ENCODE data around the gene SNRK. TPM values are rescaled to one million over a fixed set of nuclear protein-coding genes. Genes with fewer than 3 reads are reported as not detected.
A peak's percentile ranks its signal among the peaks of the same experiment; 100 is the strongest.

Gene SNRK
- total and polyA plus RNA-seq, 2 donors (not counting 3 experiments of a cell fraction or from before 2014, with no cell fraction given), result 43.3 to 99.9 TPM

DNA sequence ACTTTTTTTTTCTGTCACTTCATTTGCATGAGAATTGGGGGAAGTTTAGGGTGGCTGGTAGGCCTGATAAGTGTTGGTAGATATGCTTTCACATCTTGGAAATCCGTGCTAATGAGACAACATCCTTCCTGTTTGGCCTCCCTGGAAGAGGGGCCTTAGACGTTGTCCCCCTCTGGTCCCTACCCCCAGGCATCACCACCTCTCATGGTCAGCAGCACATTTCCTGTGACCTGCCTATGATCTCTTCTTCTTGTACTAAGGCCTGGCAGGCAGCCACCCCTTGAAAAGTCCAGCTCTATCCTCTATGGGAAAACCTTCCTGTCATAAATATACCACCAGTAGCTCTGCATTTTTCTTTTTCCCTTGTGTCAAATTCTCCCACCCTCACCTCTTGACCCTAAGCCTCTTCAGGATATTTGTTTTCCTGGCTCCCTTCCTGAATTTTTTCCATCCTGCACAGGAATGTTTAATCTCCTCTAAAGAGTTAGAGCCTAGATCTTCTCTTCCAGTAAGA lies 107.8 kb downstream of the SNRK start:
- H3K9ac ChIP-seq (replicated peaks; ENCODE audit: extremely low read depth, insufficient read depth, low read length), result peak overlapping the region; percentile 78
- peak; percentile 98 for FAIRE-seq

More for the DNA sequence above, 107.8 kb downstream of the SNRK start:
- no TSS peak for BruUV-seq (replicated peaks)
- Histone ChIP-seq H3K4me3 (replicated peaks in 1 of 3; ENCODE audit: insufficient read depth in 1 of 3, low read depth in 1 of 3, low read length in 3 of 3) (peak overlapping the region in 1 of 3 experiments; percentile 9), H3K4me1 (ENCODE audit: control insufficient read depth, extremely low read depth, insufficient read depth, low read length) (peaks cover 67% of the 10 kb centered on the region), H3K36me3 (ENCODE audit: control insufficient read depth in 2 of 2, extremely low read depth in 1 of 2, insufficient read depth in 2 of 2, low read length in 2 of 2) (no peaks in the 10 kb centered on the region), H2AFZ (ENCODE audit: low read depth, low read length) (no peak overlapping the region), H3K27ac (ENCODE audit: insufficient read depth, low read depth, low read length) (peak overlapping the region; percentile 97), H4K20me1 (replicated peaks; ENCODE audit: control insufficient read depth, extremely low read depth, insufficient read depth, low read length) (no peaks in the 10 kb centered on the region), H3K9me1 (replicated peaks; ENCODE audit: control insufficient read depth, extremely low read depth, insufficient read depth, low read length) (no peaks in the 10 kb centered on the region), H3K9me3 (replicated peaks; ENCODE audit: control insufficient read depth, insufficient read depth, low read length) (no peaks in the 10 kb centered on the region), H3K27me3 (ENCODE audit: control insufficient read depth in 2 of 2, insufficient read depth in 2 of 2, low read length in 2 of 2) (no peaks in the 10 kb centered on the region), H3K4me2 (ENCODE audit: insufficient read depth, low read length) (peak overlapping the region; percentile 48), H3K79me2 (ENCODE audit: control insufficient read depth, insufficient read depth, low read length) (peaks cover 12% of the 10 kb centered on the region)
- ChIA-PET POLR2A (interaction anchor here (0.7 to 1.9 kb wide), 11 partner anchors 25 to 214 kb away, joined by 3 to 8 read pairs (median 4); partner anchors contain the start of gene SNRK), CTCF (interaction anchor here (0.6 to 3.9 kb wide), 15 partner anchors 10 to 232 kb away, joined by 3 to 48 read pairs (median 5); partner anchors contain the start of gene SNRK)
- dilution Hi-C loops (cut with MboI; ENCODE audit: extremely low pct_ligation_motif_present, low sequenced_read_pairs) (loop anchor here (25.0 kb wide), 1 partner anchor 207 kb away; no protein-coding TSS in a partner anchor), intact Hi-C loops (cut with micrococcal nuclease) (loop anchor here (1.0 to 10.0 kb wide), 15 partner anchors 19 to 375 kb away; partner anchors contain the start of genes ABHD5, ANO10 and SNRK)
- TF ChIP-seq JUN (IDR thresholded peaks at IDR 0.05; ENCODE audit: borderline replicate concordance, insufficient read depth, insufficient read length, low read depth) (peak; percentile 93), EZH2 (IDR thresholded peaks at IDR 0.05; ENCODE audit: borderline replicate concordance, low read depth, low read length, severe bottlenecking) (no peak), CTCF (IDR thresholded peaks at IDR 0.05; ENCODE audit: extremely low read depth in 1 of 2, insufficient read depth in 1 of 2, low read depth in 1 of 2, low read length in 2 of 2) (no peak), GATA2 (IDR thresholded peaks at IDR 0.05; ENCODE audit: insufficient read depth, insufficient read length, low read depth, low read length) (peak; percentile 100), FOS (IDR thresholded peaks at IDR 0.05; ENCODE audit: borderline replicate concordance, insufficient read depth, low read length) (peak; percentile 97), POLR2AphosphoS5 (IDR thresholded peaks at IDR 0.05; ENCODE audit: insufficient read depth, low read depth, low read length) (peak; percentile 99), MYC (IDR thresholded peaks at IDR 0.05; ENCODE audit: low read depth, low read length) (peak; percentile 59), POLR2A (IDR thresholded peaks at IDR 0.05; ENCODE audit: low read depth, low read length) (peak; percentile 90)
- TF ChIP-seq, protein P1, sequence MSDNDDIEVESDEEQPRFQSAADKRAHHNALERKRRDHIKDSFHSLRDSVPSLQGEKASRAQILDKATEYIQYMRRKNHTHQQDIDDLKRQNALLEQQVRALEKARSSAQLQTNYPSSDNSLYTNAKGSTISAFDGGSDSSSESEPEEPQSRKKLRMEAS (IDR thresholded peaks at IDR 0.05; ENCODE audit: insufficient read depth, insufficient read length), result peak; percentile 27
- peak; percentile 100 for DNase-seq (ENCODE audit: low read depth, low spot score)

Data from endothelial cell of umbilical vein (primary cell).